Measurements from ENCODE around the gene RIOK3. TPM values are rescaled to one million over a fixed set of nuclear protein-coding genes. Genes with fewer than 3 reads are reported as not detected.

Gene RIOK3
- total and polyA plus RNA-seq, 10 of the 15 experiments (the other 5 are each of a cell fraction or from before 2014, with no cell fraction given) = 18.0 to 87.5 (median 53.8) TPM

- Histone ChIP-seq H3K27me3 (replicated peaks in 1 of 2; ENCODE audit: control insufficient read depth in 2 of 2, insufficient read depth in 2 of 2, low read length in 1 of 2) (no peaks in the 10 kb centered on the region), H3K36me3 (ENCODE audit: control insufficient read depth in 2 of 2, insufficient read depth in 2 of 2, low read length in 1 of 2) (no peaks in the 10 kb centered on the region), H3K4me3 (no peak overlapping the region), H3K79me2 (ENCODE audit: control insufficient read depth, insufficient read depth, low read length) (no peaks in the 10 kb centered on the region), H4K20me1 (ENCODE audit: control insufficient read depth, insufficient read depth) (no peaks in the 10 kb centered on the region), H3K27ac (ENCODE audit: control insufficient read depth, insufficient read depth) (no peak overlapping the region), H2AFZ (ENCODE audit: control insufficient read depth, low read depth, low read length) (no peak overlapping the region), H3K4me1 (ENCODE audit: control insufficient read depth, insufficient read depth, low read length) (peaks cover 12% of the 10 kb centered on the region), H3K4me2 (ENCODE audit: control insufficient read depth, insufficient read depth) (no peak overlapping the region), H3K9me3 (replicated peaks; ENCODE audit: control insufficient read depth, insufficient read depth, low read length) (no peaks in the 10 kb centered on the region), H3K9ac (ENCODE audit: control insufficient read depth, insufficient read depth, low read length) (no peak overlapping the region)
- DNase-seq (ENCODE audit: low read depth, low spot score) (no peak), FAIRE-seq (no peak), ATAC-seq (no peak)
- intact Hi-C loops (cut with micrococcal nuclease; ENCODE audit: unreplicated experiment) = no loop called here
- 67% methylated on average over 1 of the region's 1 CpG for WGBS (ENCODE audit: insufficient coverage, insufficient replicate concordance, low lambda C conversion rate, missing lambda C conversion rate)
- ChIA-PET RAD21 (ENCODE audit: unreplicated experiment) (interaction anchor here (1.5 kb wide), 1 partner anchor 41 kb away, joined by 3 read pairs; the partner anchor contains the start of gene RIOK3), CTCF (interaction anchor here (0.8 kb wide), 2 partner anchors 22 to 209 kb away, joined by 3 read pairs; no protein-coding TSS in a partner anchor), POLR2A (interaction anchor here (0.6 to 1.5 kb wide), 3 partner anchors 11 to 442 kb away, joined by 4 to 9 read pairs (median 4); no protein-coding TSS in a partner anchor), SMC1A (ENCODE audit: uncharacterized antibody, unreplicated experiment) (interaction anchor here (2.1 kb wide), 1 partner anchor 11 kb away, joined by 4 read pairs; no protein-coding TSS in a partner anchor)
- BruUV-seq (replicated peaks) = no TSS peak
- no peak for TF ChIP-seq CHD2 (IDR thresholded peaks at IDR 0.05; ENCODE audit: borderline replicate concordance, low read depth, low read length)
- TF ChIP-seq NFXL1 (IDR thresholded peaks at IDR 0.05; ENCODE audit: borderline replicate concordance) = no peak
- no peak for TF ChIP-seq EGR1 (IDR thresholded peaks at IDR 0.05; ENCODE audit: borderline replicate concordance in 1 of 2, low read depth in 2 of 2, low read length in 2 of 2)
- TF ChIP-seq BHLHE40 (IDR thresholded peaks at IDR 0.05; ENCODE audit: borderline replicate concordance in 1 of 2, low read depth in 2 of 2, low read length in 1 of 2) = no peak
- TF ChIP-seq E2F4 (IDR thresholded peaks at IDR 0.05; ENCODE audit: low read depth, low read length) = no peak
- TF ChIP-seq BCLAF1 (IDR thresholded peaks at IDR 0.05) = no peak
- no peak for TF ChIP-seq RCOR1 (conservative IDR thresholded peaks at IDR 0.05; ENCODE audit: low read depth, low read length)
- no peak for TF ChIP-seq PAX8 (IDR thresholded peaks at IDR 0.05)
- TF ChIP-seq POLR2A (IDR thresholded peaks at IDR 0.05; ENCODE audit: low read depth, low read length) = no peak
- TF ChIP-seq ZBED1 (IDR thresholded peaks at IDR 0.05; ENCODE audit: borderline replicate concordance) = no peak
- TF ChIP-seq PRDM15 (CRISPR knock-in tag; IDR thresholded peaks at IDR 0.05) = no peak
- TF ChIP-seq NRF1 (conservative IDR thresholded peaks at IDR 0.05; ENCODE audit: low read depth, low read length) = no peak
- no peak for TF ChIP-seq SRF (IDR thresholded peaks at IDR 0.05; ENCODE audit: low read depth in 2 of 2, low read length in 2 of 2)
- in situ Hi-C loops (cut with MboI) = no loop called here
These were observed 40.6 kb downstream of the RIOK3 start for GRCh38 chr18:23493654-23494053.

Data from GM12878 (cell line).